ENCODE measurements around the gene UBXN4.

- no peak for TF ChIP-seq CTCF (IDR thresholded peaks at IDR 0.05)
- TF ChIP-seq YY1 (IDR thresholded peaks at IDR 0.05; ENCODE audit: low read depth) = no peak
- no peak for TF ChIP-seq NFIC (IDR thresholded peaks at IDR 0.05; ENCODE audit: borderline replicate concordance)
- TF ChIP-seq REST (IDR thresholded peaks at IDR 0.05; ENCODE audit: low read depth, low read length) = no peak
- TF ChIP-seq PBX3 (IDR thresholded peaks at IDR 0.05) = no peak
- no peak for TF ChIP-seq FOXM1 (IDR thresholded peaks at IDR 0.05; ENCODE audit: low read depth)
- no peak for TF ChIP-seq TAF1 (IDR thresholded peaks at IDR 0.05; ENCODE audit: borderline replicate concordance, low read depth, low read length)
- 0 out of 2 replicates have a peak, but pooled peaks have one; percentile 19 for TF ChIP-seq JUND (IDR thresholded peaks at IDR 0.05)
- TF ChIP-seq POLR2AphosphoS5 (IDR thresholded peaks at IDR 0.05; ENCODE audit: low read depth, low read length) = no peak
- no peak for TF ChIP-seq SIN3A (IDR thresholded peaks at IDR 0.05; ENCODE audit: borderline replicate concordance, low read depth, low read length)
- TF ChIP-seq FOXJ3 (CRISPR knock-in tag; IDR thresholded peaks at IDR 0.05) = no peak
- TF ChIP-seq IRF3 (IDR thresholded peaks at IDR 0.05; ENCODE audit: low read depth, low read length) = no peak
- TF ChIP-seq TEAD4 (IDR thresholded peaks at IDR 0.05; ENCODE audit: borderline replicate concordance, insufficient read depth) = no peak
- TF ChIP-seq CHD2 (IDR thresholded peaks at IDR 0.05; ENCODE audit: low read length, partially characterized antibody) = no peak
Observed at GRCh38 chr2:135773917-135774316, 32.3 kb downstream of the UBXN4 start.
